Endothelial cell of umbilical vein (primary cell): ENCODE data around the gene TGFBR2.

Experiments used
- EZH2 ChIP-seq: IDR thresholded peaks from 2 replicates; pipeline ENCODE4 v1.6.1; 2012; ENCODE audit warnings: borderline replicate concordance, low read depth, mild to moderate bottlenecking, moderate library complexity, low read length, inconsistent platforms; ENCODE audit not compliant: severe bottlenecking
- FOS ChIP-seq: IDR thresholded peaks from 2 replicates; pipeline ENCODE4 v1.6.1; 2011; ENCODE audit warnings: mild to moderate bottlenecking, low read length, moderate library complexity, borderline replicate concordance; ENCODE audit not compliant: insufficient read depth
- GATA2 ChIP-seq: IDR thresholded peaks from 2 replicates; pipeline ENCODE4 v1.7.0; 2011; ENCODE audit warnings: low read depth, mild to moderate bottlenecking, moderate library complexity, mixed read lengths, low read length; ENCODE audit not compliant: insufficient read length, insufficient read depth
- JUN ChIP-seq: IDR thresholded peaks from 2 replicates; pipeline ENCODE4 v1.6.1; 2011; ENCODE audit warnings: borderline replicate concordance, low read depth; ENCODE audit not compliant: insufficient read length, insufficient read depth
- POLR2A ChIP-seq: IDR thresholded peaks from 2 replicates; pipeline ENCODE4 v1.6.1; 2012; ENCODE audit warnings: low read depth, mild to moderate bottlenecking, control low read depth, low read length
- TF ChIP-seq, protein P1 (sequence below), 2 donors: IDR thresholded peaks; 1 replicate in 1 of 2; 2 replicates in 1 of 2; pipeline ENCODE4 v1.5.1; 2011; ENCODE audit warnings: low read length in 2 of 2, mild to moderate bottlenecking in 2 of 2, moderate library complexity in 2 of 2, control low read depth in 1 of 2, inconsistent platforms in 1 of 2, low read depth in 1 of 2; ENCODE audit not compliant: insufficient read depth in 1 of 2; ENCODE audit errors: extremely low read depth in 1 of 2
- TF ChIP-seq, protein P2 (sequence below): IDR thresholded peaks from 2 replicates; pipeline ENCODE4 v1.6.1; 2011; ENCODE audit not compliant: insufficient read depth, insufficient read length

DNA sequence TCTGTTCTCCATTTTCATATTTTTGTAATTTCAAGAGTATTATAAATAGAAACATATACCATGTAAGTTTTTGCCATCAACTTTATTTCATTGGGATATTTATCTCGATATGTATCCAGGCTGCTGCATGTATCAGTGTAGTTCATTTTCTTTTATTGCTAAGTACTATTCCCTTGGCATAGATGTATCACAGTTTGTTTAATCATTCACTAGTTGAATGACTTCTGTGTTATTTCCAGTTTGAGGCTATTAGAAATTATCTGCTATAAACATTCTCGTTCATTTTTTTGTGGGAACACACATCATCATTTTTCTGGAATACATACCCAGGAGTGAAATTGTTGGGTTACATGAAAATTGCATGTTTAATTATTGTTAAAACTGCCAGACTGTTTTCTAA, 18.5 kb upstream of the TGFBR2 start:
- TF ChIP-seq GATA2 (no peak), POLR2A (no peak), EZH2 (no peak), JUN (no peak), FOS (no peak)
- TF ChIP-seq, protein P1, sequence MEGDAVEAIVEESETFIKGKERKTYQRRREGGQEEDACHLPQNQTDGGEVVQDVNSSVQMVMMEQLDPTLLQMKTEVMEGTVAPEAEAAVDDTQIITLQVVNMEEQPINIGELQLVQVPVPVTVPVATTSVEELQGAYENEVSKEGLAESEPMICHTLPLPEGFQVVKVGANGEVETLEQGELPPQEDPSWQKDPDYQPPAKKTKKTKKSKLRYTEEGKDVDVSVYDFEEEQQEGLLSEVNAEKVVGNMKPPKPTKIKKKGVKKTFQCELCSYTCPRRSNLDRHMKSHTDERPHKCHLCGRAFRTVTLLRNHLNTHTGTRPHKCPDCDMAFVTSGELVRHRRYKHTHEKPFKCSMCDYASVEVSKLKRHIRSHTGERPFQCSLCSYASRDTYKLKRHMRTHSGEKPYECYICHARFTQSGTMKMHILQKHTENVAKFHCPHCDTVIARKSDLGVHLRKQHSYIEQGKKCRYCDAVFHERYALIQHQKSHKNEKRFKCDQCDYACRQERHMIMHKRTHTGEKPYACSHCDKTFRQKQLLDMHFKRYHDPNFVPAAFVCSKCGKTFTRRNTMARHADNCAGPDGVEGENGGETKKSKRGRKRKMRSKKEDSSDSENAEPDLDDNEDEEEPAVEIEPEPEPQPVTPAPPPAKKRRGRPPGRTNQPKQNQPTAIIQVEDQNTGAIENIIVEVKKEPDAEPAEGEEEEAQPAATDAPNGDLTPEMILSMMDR (IDR thresholded peaks at IDR 0.05; ENCODE audit: extremely low read depth in 1 of 2, insufficient read depth in 1 of 2, low read depth in 1 of 2, low read length in 2 of 2): no peak
- TF ChIP-seq, protein P2, sequence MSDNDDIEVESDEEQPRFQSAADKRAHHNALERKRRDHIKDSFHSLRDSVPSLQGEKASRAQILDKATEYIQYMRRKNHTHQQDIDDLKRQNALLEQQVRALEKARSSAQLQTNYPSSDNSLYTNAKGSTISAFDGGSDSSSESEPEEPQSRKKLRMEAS: no peak
